MCF 10A (cell line): ENCODE measurements around the gene KLF5. TPM values are rescaled to one million over a fixed set of nuclear protein-coding genes. Genes with fewer than 3 reads are reported as not detected.
A peak's percentile ranks its signal among the peaks of the same experiment; 100 is the strongest.

Source experiments
- BruUV-seq: library from RNA; stranded (reverse); fragments of 400-500 nt; replicated peaks from 2 replicates; lab custom pipeline; 2021; lab: Mats Ljungman, UMichigan
- CTCF ChIA-PET: fragments of 300-600 bp; sonication (Branson Sonifier 250); formaldehyde crosslinking; extraction: SDS; loops from one replicate; lab custom pipeline; 2021; ENCODE audit warnings: antibody characterized with exemption, inconsistent platforms; lab: Yijun Ruan, JAX
- POLR2A ChIA-PET: fragments of 300-600, 350-650 bp; sonication (Branson Sonifier 250); formaldehyde crosslinking; extraction: SDS; loops from one replicate; lab custom pipeline; 2020; ENCODE audit warnings: antibody characterized with exemption, inconsistent platforms; lab: Yijun Ruan, JAX
- DNase-seq: peaks from one replicate; pipeline ENCODE4 v3.0.0-alpha.2; 2018; ENCODE audit not compliant: unreplicated experiment
- H3K27ac Mint-ChIP-seq: one replicate; pipeline ENCODE4 v1.8.0; 2022; ENCODE audit warnings: mild to moderate bottlenecking, low read depth, mixed read lengths; ENCODE audit not compliant: unreplicated experiment
- H3K27me3 Mint-ChIP-seq: one replicate; pipeline ENCODE4 v1.8.0; 2022; ENCODE audit warnings: mixed read lengths; ENCODE audit not compliant: insufficient read depth, unreplicated experiment
- H3K36me3 Mint-ChIP-seq: one replicate; pipeline ENCODE4 v1.8.0; 2022; ENCODE audit warnings: mild to moderate bottlenecking, moderate library complexity, mixed read lengths; ENCODE audit not compliant: insufficient read depth, unreplicated experiment
- H3K4me1 Mint-ChIP-seq: one replicate; pipeline ENCODE4 v1.8.0; 2022; ENCODE audit warnings: mixed read lengths; ENCODE audit not compliant: insufficient read depth, unreplicated experiment
- H3K4me3 Mint-ChIP-seq: one replicate; pipeline ENCODE4 v1.8.0; 2022; ENCODE audit warnings: mild to moderate bottlenecking, moderate library complexity, mixed read lengths; ENCODE audit not compliant: unreplicated experiment
- H3K9me3 Mint-ChIP-seq: one replicate; pipeline ENCODE4 v1.8.0; 2022; ENCODE audit warnings: mixed read lengths; ENCODE audit not compliant: unreplicated experiment
- CTCF ChIP-seq: fragments of 200-600 bp; IDR thresholded peaks from one replicate; pipeline ENCODE4 v1.8.0; 2022; ENCODE audit warnings: antibody characterized with exemption, mild to moderate bottlenecking; ENCODE audit not compliant: unreplicated experiment
- intact Hi-C: fragments of 100-400 bp; cut with micrococcal nuclease; formaldehyde crosslinking; loops from 2 replicates; pipeline ENCODE4 v1.14.1; 2022
- total RNA-seq: library from RNA; stranded (reverse); gene quantifications from 2 replicates; pipeline ENCODE4 v1.2.3, GENCODE V29; 2022

The KLF5 gene
- total RNA-seq, 1 experiment from 2014 or later: 226 TPM

GRCh38 chr13:73038064-73038463 is 20.7 kb upstream of the KLF5 start:
- H3K4me1 Mint-ChIP-seq: peaks cover 4% of the 10 kb centered on the region
- ChIA-PET CTCF (no interaction called here), POLR2A (interaction anchor here (0.9 to 1.3 kb wide), 3 partner anchors 19 to 666 kb away, joined by 3 to 6 read pairs (median 5); no protein-coding TSS in a partner anchor)
- H3K27me3 Mint-ChIP-seq: no peaks in the 10 kb centered on the region
- no peak overlapping the region for H3K4me3 Mint-ChIP-seq
- H3K9me3 Mint-ChIP-seq: no peaks in the 10 kb centered on the region
- no peaks in the 10 kb centered on the region for H3K36me3 Mint-ChIP-seq
- no peak for DNase-seq
- H3K27ac Mint-ChIP-seq: no peak overlapping the region
- intact Hi-C loops: loop anchor here (2.0 kb wide), 1 partner anchor 15 kb away; no protein-coding TSS in a partner anchor
- TF ChIP-seq CTCF: no peak
- BruUV-seq: no TSS peak

GRCh38 chr13:73039201-73040108 is 19.4 kb upstream of the KLF5 start:
- no peak for TF ChIP-seq CTCF
- ChIA-PET CTCF (interaction anchor here (0.6 to 0.7 kb wide), 2 partner anchors 19 to 89 kb away, joined by 3 to 4 read pairs; partner anchors contain the start of gene KLF5), POLR2A (interaction anchor here (1.1 to 2.3 kb wide), 2 partner anchors 18 to 250 kb away, joined by 5 to 19 read pairs; partner anchors contain the start of gene KLF5)
- Mint-ChIP-seq H3K36me3 (no peaks in the 10 kb centered on the region), H3K27ac (peak overlapping the region; percentile 68), H3K4me3 (no peak overlapping the region), H3K9me3 (no peaks in the 10 kb centered on the region), H3K4me1 (peaks cover 4% of the 10 kb centered on the region), H3K27me3 (no peaks in the 10 kb centered on the region)
- no peak for DNase-seq
- no TSS peak for BruUV-seq
- intact Hi-C loops: loop anchor here (2.0 kb wide), 1 partner anchor 13 kb away; no protein-coding TSS in a partner anchor

GRCh38 chr13:73040484-73040883 is 18.3 kb upstream of the KLF5 start:
- no TSS peak for BruUV-seq
- Mint-ChIP-seq H3K9me3 (no peaks in the 10 kb centered on the region), H3K36me3 (no peaks in the 10 kb centered on the region), H3K27ac (no peak overlapping the region), H3K4me3 (no peak overlapping the region), H3K4me1 (peaks cover 4% of the 10 kb centered on the region), H3K27me3 (no peaks in the 10 kb centered on the region)
- DNase-seq: peak; percentile 25
- POLR2A ChIA-PET: interaction anchor here (0.6 to 2.3 kb wide), 2 partner anchors 17 to 35 kb away, joined by 3 to 19 read pairs; partner anchors contain the start of gene KLF5
- CTCF ChIA-PET: interaction anchor here (0.6 kb wide), 1 partner anchor 58 kb away, joined by 3 read pairs; no protein-coding TSS in a partner anchor
- intact Hi-C loops: no loop called here
- TF ChIP-seq CTCF: no peak

- CTCF ChIA-PET: no interaction called here
- peaks cover 4% of the 10 kb centered on the region for H3K4me1 Mint-ChIP-seq
- no peaks in the 10 kb centered on the region for H3K36me3 Mint-ChIP-seq
- no peak overlapping the region for H3K4me3 Mint-ChIP-seq
- BruUV-seq: no TSS peak
- intact Hi-C loops: no loop called here
- DNase-seq: no peak
- no peak overlapping the region for H3K27ac Mint-ChIP-seq
- no peaks in the 10 kb centered on the region for H3K9me3 Mint-ChIP-seq
- no peaks in the 10 kb centered on the region for H3K27me3 Mint-ChIP-seq
- POLR2A ChIA-PET: interaction anchor here (0.6 to 2.3 kb wide), 3 partner anchors 13 to 34 kb away, joined by 3 to 19 read pairs (median 3); partner anchors contain the start of gene KLF5
- no peak for TF ChIP-seq CTCF
Measured at GRCh38 chr13:73040968-73041596, 17.7 kb upstream of the KLF5 start.
